ENCODE data around the gene GALNT6.

Gene GALNT6, protein sequence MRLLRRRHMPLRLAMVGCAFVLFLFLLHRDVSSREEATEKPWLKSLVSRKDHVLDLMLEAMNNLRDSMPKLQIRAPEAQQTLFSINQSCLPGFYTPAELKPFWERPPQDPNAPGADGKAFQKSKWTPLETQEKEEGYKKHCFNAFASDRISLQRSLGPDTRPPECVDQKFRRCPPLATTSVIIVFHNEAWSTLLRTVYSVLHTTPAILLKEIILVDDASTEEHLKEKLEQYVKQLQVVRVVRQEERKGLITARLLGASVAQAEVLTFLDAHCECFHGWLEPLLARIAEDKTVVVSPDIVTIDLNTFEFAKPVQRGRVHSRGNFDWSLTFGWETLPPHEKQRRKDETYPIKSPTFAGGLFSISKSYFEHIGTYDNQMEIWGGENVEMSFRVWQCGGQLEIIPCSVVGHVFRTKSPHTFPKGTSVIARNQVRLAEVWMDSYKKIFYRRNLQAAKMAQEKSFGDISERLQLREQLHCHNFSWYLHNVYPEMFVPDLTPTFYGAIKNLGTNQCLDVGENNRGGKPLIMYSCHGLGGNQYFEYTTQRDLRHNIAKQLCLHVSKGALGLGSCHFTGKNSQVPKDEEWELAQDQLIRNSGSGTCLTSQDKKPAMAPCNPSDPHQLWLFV

DNA sequence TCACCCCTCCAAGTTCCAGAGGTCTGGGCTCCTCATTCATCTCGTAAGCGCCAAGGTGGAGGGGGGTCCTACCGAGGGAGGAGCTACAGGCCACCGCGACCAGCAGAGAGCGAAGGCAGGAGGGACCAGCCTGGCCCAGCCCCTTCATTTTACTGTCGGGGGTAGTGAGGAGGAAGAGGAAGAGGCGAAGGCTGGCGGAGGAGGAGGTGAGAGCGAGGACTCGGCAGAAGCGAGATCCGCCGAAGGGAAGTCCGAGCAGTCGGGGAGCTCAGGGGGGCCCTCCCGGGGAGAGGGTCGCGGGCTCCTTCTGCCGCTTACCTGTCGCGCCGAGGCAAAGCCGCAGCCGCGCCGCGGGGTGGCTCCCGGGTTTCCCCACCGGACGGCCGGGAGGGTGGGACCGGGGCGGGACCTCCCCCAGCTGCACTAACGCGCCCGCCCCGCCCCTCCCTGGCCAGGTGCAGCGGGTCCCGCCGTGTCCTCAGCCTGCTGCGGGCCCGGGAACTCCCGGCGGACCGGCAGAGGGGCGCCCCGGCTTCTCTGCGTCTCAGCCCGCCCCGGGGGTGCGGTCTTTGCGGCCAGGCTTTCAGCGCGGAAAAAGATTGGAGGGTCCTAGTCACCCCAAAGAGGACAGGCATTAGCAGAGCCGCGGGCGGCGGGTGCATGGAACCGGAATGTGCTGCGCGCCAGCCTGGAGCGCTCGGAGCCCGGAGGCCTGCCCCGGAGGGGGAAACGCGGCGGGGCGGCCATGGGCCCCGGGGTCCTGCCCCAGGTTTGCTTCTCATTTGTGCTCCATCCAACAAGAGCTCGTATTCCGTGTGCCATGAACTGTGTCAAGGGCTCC, at the start of gene GALNT6:
Gene GALNT6 (minus strand): TSS at position 124 of the 841 bp plus-strand sequence. CDS start 11,625 bp downstream, outside the sequence.
- in situ Hi-C loops (cut with MboI; ENCODE audit: low sequenced_read_pairs) = no loop called here

DNA sequence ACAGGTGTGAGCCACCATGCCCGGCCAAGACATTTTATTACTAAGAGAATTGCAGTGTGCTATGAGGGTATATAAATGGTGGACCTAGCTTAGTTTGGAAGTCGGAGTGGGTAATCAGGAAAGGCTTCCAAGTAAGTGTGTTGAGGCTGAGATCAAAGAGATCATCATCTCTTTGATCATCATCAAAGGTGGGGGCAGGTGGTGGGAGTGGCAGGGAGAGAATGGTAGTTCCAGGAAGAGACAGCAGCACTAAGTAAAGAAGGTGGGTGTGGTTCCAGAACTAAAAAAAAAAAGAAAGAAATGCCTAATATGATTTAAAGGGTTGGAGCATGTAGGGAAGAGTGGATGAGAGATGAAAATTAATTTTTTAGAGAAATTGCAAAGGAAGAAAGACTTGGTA, 48.1 kb upstream of the GALNT6 start:
- in situ Hi-C loops (cut with MboI; ENCODE audit: low sequenced_read_pairs) = no loop called here

DNA sequence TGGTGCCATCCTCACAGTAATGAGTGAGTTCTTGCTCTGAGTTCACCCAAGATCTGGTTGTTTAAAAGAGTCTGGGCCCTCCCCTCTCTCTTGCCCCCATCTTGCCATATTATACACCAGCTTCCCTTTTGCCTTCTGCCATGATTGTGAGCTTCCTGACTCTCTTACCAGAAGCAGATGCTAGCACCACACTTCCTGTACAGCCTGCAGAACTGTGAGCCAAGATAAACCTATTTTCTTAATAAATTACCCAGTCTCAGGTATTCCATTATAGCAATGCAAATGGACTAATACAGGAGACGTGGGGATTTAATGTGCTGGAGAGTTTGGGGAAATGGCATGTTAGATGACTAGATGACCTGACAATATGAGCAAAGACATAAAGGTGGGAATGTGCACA, 46.2 kb upstream of the GALNT6 start:
- in situ Hi-C loops (cut with MboI; ENCODE audit: low sequenced_read_pairs) = no loop called here

DNA sequence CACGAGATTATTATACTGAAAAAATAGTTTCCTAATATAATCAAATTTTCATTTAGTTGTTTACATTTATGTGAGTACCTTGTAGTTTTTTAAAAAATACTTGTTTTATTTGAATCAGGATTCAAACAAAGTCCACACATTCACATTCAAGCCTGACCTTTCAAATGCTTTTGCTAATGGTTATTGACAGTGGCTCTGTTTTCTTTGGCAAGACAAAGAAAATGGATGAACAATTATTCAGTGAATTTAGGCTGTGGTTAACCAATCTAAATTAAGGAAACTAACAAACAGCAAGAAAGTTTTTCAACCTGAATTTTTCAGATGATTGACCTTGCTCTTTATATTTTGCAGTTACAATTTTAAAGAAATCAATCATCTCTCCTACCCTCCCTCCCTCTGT, 43.1 kb upstream of the GALNT6 start:
- in situ Hi-C loops (cut with MboI; ENCODE audit: low sequenced_read_pairs) = no loop called here

DNA sequence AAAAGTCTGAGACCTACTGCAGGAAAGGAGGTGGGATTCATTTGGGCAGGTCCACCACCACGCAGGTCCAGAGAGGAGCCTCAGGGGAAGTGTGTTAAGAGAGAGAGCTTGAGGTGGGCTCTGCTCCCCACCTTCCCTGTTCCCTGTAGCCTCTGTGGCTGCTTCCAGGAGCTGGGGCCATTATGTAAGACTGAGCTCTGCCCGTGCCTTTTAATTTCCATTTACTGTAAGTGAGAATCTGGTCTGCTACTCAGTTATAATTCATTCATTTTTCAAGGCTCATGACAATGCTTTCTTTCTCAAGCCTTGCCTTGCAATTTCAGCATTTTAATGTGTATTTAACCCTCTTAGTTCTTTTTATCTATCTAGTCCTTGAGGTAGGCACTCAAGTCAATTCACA, 41.7 kb upstream of the GALNT6 start:
- in situ Hi-C loops (cut with MboI; ENCODE audit: low sequenced_read_pairs) = no loop called here

DNA sequence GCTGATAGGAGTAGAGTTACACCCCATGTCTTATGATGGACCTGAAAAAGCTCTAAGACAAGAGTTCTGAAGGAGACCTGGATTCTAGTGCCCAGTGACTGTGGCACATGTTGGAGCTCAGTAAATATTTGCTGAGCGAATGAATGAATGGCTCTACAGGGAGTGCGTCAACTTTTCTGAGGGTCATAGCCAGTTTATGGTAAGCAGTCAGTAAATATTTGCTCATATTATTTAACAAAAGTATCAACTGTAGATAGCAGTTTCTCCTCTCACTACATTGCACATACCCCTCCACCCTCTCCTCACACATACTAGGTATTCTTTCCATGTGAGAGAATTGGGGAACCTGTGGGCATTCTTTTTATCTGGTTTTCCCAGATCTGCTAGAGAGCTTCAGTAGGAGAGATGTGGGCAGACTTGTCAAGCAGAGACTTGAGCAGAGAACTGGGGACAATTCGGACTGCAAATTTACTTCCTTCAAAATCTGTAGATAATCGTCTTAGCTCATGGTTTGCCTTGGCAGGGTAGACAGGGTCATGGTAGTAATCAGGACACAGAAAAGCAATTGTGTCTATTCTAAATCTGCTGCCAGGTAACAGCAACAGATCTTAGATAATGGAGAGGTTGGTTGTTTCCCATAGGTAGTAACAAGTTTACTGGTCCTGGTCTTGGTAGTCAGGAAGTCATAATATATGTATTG, 39.1 kb upstream of the GALNT6 start:
- in situ Hi-C loops (cut with MboI; ENCODE audit: low sequenced_read_pairs) = no loop called here

DNA sequence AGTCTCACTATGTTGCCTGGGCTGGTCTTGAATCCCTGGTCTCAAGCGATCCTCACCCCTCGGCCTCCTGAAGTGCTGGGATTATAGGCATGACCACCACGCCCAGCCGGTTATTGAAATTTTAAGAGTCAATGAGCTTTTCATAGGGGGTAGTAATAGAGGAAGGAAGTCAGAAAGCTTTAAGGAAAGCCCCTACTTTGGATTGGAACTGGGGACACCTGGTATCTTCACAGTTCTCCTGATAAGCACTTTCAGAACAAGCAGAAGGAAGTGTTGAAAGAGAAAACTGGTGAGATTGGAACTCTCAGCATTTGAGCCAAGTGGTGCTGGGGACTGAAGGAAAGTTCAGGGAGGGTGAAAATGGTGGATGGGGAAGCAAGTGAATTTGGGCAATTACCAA, 38.5 kb upstream of the GALNT6 start:
- in situ Hi-C loops (cut with MboI; ENCODE audit: low sequenced_read_pairs) = no loop called here

DNA sequence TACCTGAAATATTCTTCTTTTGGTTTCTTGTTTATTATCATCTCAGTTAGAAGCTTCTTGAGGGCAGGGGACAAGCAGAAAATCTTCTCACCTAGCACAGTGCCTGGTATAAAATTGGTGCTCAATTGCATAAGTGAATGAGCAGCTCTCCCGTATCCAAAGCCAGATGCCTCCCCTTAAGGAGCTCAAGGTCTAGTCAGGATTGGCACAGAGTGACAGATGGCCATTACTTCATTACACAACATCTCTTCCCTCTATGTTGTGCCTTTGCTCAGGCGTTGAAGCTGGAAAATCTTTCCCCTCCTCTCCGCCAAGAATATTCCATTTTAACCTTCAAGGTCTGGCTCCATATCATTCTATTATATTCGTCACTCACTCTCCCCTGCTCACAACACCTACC, 37.0 kb upstream of the GALNT6 start:
- in situ Hi-C loops (cut with MboI; ENCODE audit: low sequenced_read_pairs) = no loop called here

DNA sequence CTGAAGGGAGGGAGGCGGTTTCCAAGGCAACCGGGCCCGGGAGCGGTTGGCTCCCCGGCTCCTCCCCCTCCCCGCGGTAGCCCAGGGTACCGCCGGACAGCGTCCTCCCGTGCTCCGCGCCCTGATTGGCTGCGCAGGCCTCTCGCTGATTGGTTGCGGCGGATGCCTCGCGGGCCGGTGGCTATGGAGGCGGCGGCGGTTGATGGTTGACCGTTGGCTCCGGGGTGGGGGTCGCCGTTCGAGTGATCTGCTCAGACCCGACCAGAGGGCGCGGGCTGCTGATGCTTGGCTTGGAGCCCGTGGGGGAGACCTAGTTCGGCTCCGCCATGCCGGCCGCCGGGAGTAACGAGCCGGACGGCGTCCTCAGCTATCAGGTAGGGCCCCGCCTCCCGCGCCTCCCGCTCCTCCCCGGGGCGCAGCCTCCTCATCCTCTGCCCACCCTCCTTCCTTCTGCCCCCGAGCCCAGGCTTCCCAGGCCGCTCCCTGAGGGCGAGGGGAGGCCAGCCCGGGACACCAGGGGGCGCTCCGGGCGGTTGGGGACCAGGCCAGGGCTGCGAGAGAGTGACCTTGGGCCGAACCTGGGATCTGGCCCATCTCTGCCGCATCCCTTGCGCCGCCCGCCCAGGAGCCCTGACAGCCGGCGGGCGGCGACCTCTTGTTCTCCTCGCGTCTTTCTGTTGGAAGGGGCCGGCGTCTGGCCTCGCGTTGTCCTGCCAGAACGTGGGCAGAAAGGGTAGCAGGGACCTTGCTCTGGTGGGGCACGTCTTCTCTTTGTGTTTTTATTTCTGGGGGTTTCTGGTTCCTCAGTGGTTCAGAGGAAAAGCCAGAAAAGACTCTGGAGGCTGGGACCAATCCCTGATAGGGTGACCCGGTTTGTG, 33.7 kb upstream of the GALNT6 start, which contains the start of gene SLC4A8:
Gene SLC4A8 (plus strand): TSS at position 170 of the 878 bp plus-strand sequence. CDS start 157 bp downstream, at position 327.
- in situ Hi-C loops (cut with MboI; ENCODE audit: low sequenced_read_pairs) = no loop called here

DNA sequence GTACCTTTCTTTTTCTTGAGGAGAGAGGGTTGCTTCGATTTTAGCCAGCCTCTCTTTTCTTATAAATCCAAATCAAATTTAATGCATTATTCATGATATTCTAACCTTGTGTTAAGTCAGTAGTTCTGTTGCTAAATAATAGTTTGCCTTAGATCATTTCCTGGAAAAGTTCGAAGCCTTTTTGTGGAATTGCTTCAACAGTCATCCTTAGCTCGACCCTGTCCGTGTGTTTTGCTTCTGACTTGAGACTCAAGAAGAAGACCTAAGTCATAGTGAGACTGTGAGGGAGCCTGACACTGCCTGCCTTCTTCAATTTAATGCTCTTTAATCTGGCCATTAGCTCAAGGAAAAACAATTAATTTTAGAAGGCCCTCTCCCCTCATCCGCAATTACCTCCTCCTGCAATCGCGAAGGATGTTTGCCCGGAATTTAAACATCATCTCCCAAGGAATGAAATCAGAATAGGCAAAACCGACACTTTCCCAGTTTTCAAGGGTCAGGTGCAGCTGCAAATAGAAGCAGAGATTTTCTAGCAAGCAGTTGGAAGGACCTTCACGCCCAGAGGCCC, 33.0 kb upstream of the GALNT6 start:
- in situ Hi-C loops (cut with MboI; ENCODE audit: low sequenced_read_pairs) = no loop called here

DNA sequence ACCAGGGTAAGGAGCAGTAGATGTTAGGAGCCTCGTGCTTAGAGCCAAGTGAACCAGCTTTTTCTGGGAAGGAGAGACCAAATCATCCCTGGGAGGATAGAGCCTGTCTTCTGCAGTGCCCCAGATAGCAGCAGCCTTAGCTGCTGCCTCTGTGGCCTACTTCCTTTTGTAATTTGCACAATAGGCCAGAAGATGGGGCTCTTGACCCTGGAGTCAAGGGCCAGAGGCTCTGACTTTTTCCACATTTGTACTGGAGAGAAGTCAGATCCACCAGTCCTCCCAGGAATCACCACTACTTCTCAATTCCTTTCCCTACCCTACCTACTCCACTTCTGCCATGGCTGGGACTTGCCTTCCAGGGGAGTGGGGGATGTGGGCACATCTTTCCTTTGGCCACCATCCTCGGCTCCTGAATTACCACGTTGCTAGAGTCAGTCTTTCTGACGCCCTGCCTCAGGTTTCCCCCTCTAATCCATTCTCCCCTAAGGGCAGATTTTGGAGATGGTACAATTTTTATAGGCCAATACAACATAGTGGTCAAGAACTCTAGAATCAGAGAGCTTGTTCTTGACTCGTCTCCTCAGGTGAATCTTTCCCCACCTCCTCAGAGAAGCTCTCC, 30.2 kb upstream of the GALNT6 start:
- in situ Hi-C loops (cut with MboI; ENCODE audit: low sequenced_read_pairs) = no loop called here

DNA sequence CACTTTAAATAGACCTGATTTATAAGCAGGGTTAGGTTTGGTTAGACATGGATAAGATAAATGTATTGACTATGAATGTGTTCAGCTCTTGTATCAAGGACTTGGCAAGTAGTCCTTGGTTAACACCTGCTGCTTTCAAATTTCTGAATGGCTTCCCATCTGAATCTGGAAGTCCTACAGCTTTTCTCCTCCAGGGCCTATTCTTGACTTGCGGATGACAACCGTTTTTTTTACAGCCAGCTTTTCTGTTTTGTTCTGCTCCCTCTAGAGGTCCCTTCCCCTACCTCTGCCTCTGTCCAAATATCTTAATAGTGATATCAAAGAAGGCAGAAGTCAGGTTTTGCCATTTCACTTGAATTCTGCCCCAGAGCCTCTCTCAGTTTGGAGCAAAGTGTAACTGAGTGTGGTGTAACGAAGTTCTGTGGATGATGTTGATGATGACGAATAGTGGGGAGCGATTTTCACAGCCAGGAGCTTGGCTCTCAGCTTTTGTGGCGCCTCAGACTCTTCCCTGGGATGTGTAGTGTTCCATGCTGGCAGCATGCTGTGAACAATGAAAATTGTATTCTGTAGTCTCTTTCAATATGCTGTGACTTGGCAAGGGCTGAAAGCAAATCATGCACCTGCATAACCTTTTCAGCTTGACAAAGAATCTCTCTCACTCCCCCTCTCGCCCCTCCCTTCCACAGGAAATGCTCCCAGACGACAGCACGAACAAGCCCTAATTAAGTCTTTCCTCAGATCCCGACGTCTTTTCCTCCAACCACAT, 28.4 kb upstream of the GALNT6 start:
- in situ Hi-C loops (cut with MboI; ENCODE audit: low sequenced_read_pairs) = no loop called here

DNA sequence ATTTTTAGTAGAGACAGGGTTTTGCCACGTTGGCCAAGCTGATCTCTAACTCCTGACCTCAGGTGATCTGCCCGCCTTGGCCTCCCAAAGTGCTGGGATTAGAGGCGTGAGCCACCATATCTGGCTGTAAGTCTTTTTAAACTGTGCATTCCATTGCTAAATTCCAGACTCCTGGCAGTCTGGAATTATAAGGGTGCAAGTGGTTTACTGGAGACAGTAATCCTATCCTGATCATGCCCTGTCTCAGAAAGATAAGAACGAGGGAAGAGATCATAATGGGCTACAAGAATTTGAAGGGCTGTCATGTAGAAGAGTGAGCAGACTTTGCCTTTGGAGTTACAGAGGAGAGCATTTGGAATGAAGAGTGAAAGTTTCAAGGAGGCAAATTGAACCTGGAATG, 26.6 kb upstream of the GALNT6 start:
- in situ Hi-C loops (cut with MboI; ENCODE audit: low sequenced_read_pairs) = no loop called here

DNA sequence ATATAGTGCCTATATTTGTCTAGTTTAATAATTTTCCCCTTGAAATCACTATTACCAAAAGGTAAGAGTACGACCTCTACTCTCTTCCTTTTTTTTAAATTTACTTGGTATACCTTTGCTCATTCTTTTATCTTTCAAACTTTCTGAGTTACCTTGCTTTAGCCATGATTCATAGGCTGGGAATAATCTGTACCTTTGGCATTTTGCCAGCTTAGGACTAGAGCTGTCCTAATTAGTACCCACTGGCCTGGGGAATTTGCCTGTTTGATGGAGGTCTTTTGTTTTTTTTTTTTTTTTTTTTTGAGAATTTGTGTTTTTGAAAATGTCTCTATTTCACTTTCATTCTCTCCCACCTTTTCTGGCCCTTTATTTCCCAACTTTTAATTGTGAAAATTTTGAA, 24.7 kb upstream of the GALNT6 start:
- in situ Hi-C loops (cut with MboI; ENCODE audit: low sequenced_read_pairs) = no loop called here

DNA sequence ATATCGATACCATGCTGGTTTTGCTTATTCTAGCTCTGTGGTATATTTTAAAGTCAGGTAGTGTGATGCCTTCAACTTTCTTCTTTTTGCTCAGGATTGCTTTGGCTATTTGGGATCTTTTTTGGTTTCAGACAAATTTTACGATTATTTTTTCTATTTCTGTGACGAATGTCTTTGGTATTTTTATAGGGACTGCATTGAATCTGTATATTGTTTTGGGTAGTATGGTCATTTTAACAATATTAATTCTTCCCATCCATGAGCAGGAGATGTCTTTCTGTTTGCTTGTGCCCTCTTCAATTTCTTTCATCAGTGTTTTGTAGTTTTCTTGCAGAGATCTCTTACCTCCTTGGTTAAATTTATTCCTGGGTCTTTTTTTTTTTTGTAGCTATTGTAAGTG, 22.6 kb upstream of the GALNT6 start:
- in situ Hi-C loops (cut with MboI; ENCODE audit: low sequenced_read_pairs) = no loop called here

DNA sequence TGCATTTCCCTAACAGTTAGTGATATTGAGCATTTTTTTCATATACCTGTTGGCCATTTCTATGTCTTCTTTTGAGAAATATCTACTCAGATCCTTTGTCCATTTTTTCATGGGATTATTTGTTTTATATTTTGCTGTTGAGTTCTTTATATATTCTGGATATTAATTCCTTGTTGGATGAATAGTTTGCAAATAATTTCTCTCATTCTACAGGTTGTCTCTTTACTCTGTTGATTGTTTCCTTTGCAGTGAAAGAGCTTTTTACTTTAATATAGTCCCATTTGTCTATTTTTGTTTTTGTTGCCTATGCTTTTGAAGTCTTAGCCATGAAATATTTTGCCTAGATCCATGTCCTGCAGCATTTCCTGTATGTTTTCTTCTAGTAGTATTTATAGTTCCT, 21.9 kb upstream of the GALNT6 start:
- in situ Hi-C loops (cut with MboI; ENCODE audit: low sequenced_read_pairs) = no loop called here

DNA sequence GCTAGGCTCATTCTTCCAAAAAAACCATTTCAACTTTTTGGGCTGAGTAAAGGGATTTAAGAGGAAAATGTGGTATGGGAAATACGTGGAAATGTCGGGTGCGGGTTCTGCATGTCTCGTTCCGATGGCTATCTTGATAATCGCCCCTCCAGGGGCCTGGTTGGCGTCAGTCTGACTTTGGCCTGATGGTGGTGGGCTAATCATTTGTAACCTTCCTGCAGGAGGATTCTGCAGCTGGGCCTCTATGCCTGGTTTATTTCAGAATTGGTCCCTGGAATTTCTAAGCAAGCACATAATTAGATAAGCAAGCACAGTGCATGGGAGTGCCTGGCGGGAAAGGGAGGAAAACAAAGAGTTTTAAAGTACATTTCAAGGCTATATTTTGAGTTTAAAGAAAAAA, 18.6 kb upstream of the GALNT6 start:
- in situ Hi-C loops (cut with MboI; ENCODE audit: low sequenced_read_pairs) = no loop called here

DNA sequence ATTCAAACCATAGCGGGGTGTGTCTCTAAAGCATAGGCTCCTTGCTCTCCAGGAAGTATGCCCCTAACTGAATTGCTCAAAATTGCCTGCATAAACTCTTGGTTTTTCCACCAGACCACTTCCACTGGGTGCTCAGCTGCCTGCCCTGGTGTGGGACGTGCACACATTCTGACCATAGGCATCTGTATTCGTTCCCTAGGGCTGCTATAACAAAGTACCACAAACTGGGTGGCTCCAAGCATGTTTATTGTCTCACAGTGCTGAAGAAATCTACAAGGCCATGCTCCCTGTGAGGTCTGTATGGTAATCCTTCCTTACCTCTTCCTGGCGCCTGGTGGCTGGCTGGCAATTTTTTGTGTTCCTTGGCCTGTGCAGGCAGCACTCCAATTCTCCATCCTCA, 16.4 kb upstream of the GALNT6 start:
- in situ Hi-C loops (cut with MboI; ENCODE audit: low sequenced_read_pairs) = no loop called here

Data from hTERT RPE-1 (cell line).